ENCODE data around the gene GALNT17.
"Not testable (repeated sequence)": the region's sequence is repeated elsewhere in the genome, so short reads cannot be mapped to it uniquely, and the experiment has no call there.

GRCh38 chr7:71635849-71636248, 503.9 kb downstream of the GALNT17 start:
- TF ChIP-seq EZH2 (IDR thresholded peaks at IDR 0.05; ENCODE audit: low read depth, unreplicated experiment); POLR2AphosphoS5 (IDR thresholded peaks at IDR 0.05; ENCODE audit: low read depth): not testable (repeated sequence)
- TF ChIP-seq, protein P1, sequence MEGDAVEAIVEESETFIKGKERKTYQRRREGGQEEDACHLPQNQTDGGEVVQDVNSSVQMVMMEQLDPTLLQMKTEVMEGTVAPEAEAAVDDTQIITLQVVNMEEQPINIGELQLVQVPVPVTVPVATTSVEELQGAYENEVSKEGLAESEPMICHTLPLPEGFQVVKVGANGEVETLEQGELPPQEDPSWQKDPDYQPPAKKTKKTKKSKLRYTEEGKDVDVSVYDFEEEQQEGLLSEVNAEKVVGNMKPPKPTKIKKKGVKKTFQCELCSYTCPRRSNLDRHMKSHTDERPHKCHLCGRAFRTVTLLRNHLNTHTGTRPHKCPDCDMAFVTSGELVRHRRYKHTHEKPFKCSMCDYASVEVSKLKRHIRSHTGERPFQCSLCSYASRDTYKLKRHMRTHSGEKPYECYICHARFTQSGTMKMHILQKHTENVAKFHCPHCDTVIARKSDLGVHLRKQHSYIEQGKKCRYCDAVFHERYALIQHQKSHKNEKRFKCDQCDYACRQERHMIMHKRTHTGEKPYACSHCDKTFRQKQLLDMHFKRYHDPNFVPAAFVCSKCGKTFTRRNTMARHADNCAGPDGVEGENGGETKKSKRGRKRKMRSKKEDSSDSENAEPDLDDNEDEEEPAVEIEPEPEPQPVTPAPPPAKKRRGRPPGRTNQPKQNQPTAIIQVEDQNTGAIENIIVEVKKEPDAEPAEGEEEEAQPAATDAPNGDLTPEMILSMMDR (conservative IDR thresholded peaks at IDR 0.05; ENCODE audit: low read depth in 2 of 2), result not testable (repeated sequence)

All from GM23338 (cell line).